Measurements from ENCODE around the gene QPCT. TPM values are rescaled to one million over a fixed set of nuclear protein-coding genes. Genes with fewer than 3 reads are reported as not detected.

QPCT gene
- total RNA-seq, 4 donors from 2014 or later: 1.2 to 5.1 (median 4.0) TPM

DNA sequence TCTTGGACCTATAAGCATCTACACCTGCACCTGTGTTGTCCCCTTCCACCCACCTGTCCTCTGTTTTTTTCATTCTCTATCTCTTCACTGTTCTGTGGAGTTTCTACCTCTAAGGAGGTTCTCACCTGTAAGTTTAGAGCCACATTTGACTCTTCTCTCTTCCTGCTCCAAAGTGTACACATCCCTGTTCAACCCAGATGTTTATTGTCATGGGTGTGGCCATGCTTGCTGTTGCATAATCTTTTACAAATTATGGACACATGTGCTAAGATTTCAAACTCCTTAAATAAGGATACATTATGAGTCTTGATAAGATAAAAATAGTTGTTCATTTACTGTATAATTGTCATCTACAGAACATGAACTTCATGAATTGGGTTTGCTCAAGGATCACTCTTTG lies 27.6 kb downstream of the QPCT start:
- Histone ChIP-seq H3K36me3 (no peaks in the 10 kb centered on the region), H3K9me3 (no peaks in the 10 kb centered on the region), H3K4me1 (peaks cover 0 to 22% (median 17%) of the 10 kb centered on the region in 4 donors), H3K4me3 (no peak overlapping the region), H3K27me3 (no peaks in the 10 kb centered on the region), H3K27ac (replicated peaks in 1 of 4) (no peak overlapping the region)
- intact Hi-C loops (cut with DNase I): no loop called here
- peak; percentile 7 for DNase-seq (ENCODE audit: extremely low spot score)
- TF ChIP-seq CTCF (IDR thresholded peaks at IDR 0.05) (no peak), POLR2A (IDR thresholded peaks at IDR 0.05; ENCODE audit: low read depth) (no peak), EP300 (IDR thresholded peaks at IDR 0.05) (no peak), POLR2AphosphoS5 (IDR thresholded peaks at IDR 0.05) (no peak)

DNA sequence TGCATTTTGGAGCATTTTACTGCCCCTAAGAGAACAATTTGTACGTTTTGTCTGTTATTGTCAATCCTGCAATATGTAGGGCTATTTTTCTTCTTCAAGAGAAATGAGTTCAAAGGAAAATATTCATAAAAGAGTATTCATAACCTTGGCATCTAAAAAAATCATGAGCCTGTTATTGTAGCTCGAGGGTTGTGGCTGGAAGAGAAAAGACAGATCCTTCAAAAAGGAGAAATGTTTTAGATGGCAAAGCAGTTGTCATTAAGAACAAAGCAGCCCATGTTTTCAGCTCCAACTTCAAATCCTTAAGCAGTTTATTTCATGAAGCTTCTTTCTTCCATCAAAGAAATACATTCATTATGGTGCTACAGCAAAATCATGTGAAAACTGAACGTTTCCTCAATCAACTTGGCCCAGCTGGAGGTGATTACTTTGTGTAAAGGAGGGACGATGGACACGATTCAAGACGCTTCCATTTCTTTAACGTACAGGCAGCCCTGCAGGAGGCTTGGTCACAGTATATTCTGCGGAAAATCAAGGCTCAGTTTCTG lies 31.4 kb downstream of the QPCT start:
- Histone ChIP-seq H3K4me1 (peaks cover 0 to 23% (median 14%) of the 10 kb centered on the region in 4 donors), H3K36me3 (no peaks in the 10 kb centered on the region), H3K9me3 (no peaks in the 10 kb centered on the region), H3K4me3 (no peak overlapping the region), H3K27ac (replicated peaks in 1 of 4) (peak overlapping the region in 3 of 4 donors; percentile 61 to 62 (median 62)), H3K27me3 (no peaks in the 10 kb centered on the region)
- 59% methylated on average over 8 of the region's 8 CpGs for WGBS
- peak; percentile 34 for DNase-seq (ENCODE audit: extremely low spot score)
- intact Hi-C loops (cut with DNase I): no loop called here
- TF ChIP-seq CTCF (IDR thresholded peaks at IDR 0.05) (no peak), POLR2A (IDR thresholded peaks at IDR 0.05; ENCODE audit: low read depth) (no peak), POLR2AphosphoS5 (IDR thresholded peaks at IDR 0.05) (no peak), EP300 (IDR thresholded peaks at IDR 0.05) (no peak)

DNA sequence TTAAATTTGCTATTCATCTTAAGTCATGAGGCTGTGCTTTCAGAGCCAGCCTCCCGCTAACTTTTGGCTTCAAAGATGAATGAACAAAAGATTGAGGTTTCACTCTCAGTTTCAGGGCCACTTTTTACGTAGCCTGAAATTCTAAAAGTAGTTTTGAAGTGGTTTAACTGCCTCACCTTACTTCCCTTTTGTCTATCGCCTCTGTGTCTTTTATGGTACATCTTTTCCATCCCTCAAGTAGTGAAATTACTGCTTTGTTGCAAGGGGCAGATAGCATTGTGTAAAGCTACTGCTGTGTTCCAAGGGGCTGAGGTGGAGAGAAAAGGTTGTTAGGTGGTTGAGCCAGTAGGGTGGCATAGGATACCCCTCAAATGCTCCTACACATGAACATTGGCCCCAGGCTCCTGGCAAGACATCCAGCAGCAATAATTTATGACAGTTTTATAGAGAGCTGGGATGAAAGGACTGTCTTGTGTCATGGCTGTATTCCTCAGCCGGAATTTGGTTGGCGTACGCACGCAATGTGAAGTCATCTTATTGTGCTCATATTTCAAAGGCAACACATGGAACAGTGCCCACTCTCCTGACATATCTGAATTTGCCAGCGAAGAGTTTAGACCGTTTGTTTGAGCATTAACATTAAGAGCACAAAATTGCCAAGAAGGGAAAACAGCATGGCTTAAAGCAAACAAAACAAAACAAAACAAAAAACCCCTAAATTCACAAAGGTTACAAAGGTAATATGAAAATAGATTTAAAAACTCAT lies 32.2 kb downstream of the QPCT start:
- no peaks in the 10 kb centered on the region for H3K27me3 ChIP-seq
- TF ChIP-seq POLR2AphosphoS5 (IDR thresholded peaks at IDR 0.05) (peak; percentile 20 to 57), POLR2A (IDR thresholded peaks at IDR 0.05; ENCODE audit: low read depth) (no peak)
- intact Hi-C loops (cut with DNase I): no loop called here
- WGBS: 45% methylated on average over 9 of the region's 9 CpGs
- no peaks in the 10 kb centered on the region for H3K9me3 ChIP-seq
- H3K4me3 ChIP-seq: peak overlapping the region in 3 of 4 donors; percentile 18 to 26 (median 23)
- H3K36me3 ChIP-seq: no peaks in the 10 kb centered on the region
- H3K27ac ChIP-seq (replicated peaks in 1 of 4): peak overlapping the region; percentile 11 to 62 (median 62)
- H3K4me1 ChIP-seq: peaks cover 0 to 23% (median 14%) of the 10 kb centered on the region in 4 donors
- DNase-seq (ENCODE audit: extremely low spot score): peak; percentile 89

DNA sequence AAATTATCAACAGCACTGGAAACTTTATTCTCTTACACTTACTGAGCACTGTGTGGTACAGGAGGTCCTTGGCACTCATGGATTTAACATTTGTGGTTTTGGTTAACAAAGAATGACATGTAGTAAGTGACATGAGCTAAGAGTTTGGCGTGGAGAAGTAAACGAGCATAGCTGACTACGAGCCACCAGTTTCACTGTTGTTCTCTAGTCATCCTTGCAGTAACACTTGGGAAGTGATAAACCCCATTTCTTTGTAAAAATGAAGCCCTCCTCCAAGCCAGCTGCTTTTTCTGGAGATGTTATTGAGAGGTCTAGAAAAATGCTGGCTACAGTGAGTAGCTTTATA lies 32.7 kb downstream of the QPCT start:
- peaks cover 0 to 23% (median 14%) of the 10 kb centered on the region in 4 donors for H3K4me1 ChIP-seq
- DNase-seq (ENCODE audit: extremely low spot score): peak; percentile 66
- 38% methylated on average over 3 of the region's 3 CpGs for WGBS
- peak overlapping the region in 3 of 4 donors; percentile 18 to 26 (median 23) for H3K4me3 ChIP-seq
- no peaks in the 10 kb centered on the region for H3K27me3 ChIP-seq
- TF ChIP-seq POLR2AphosphoS5 (IDR thresholded peaks at IDR 0.05): no peak
- no peak for TF ChIP-seq POLR2A (IDR thresholded peaks at IDR 0.05; ENCODE audit: low read depth)
- no peak for TF ChIP-seq EP300 (IDR thresholded peaks at IDR 0.05)
- no peak for TF ChIP-seq CTCF (IDR thresholded peaks at IDR 0.05)
- intact Hi-C loops (cut with DNase I): no loop called here
- H3K9me3 ChIP-seq: no peaks in the 10 kb centered on the region
- H3K27ac ChIP-seq (replicated peaks in 1 of 4): peak overlapping the region; percentile 11 to 62 (median 62)
- no peaks in the 10 kb centered on the region for H3K36me3 ChIP-seq

GRCh38 chr2:37378411-37378810 lies 34.0 kb downstream of the QPCT start:
- no peak overlapping the region for H3K27ac ChIP-seq (replicated peaks in 1 of 4)
- no peaks in the 10 kb centered on the region for H3K9me3 ChIP-seq

More at GRCh38 chr2:37378411-37378810, 34.0 kb downstream of the QPCT start:
- Histone ChIP-seq H3K36me3 (no peaks in the 10 kb centered on the region), H3K27me3 (no peaks in the 10 kb centered on the region), H3K4me3 (no peak overlapping the region), H3K4me1 (peaks cover 0 to 23% (median 14%) of the 10 kb centered on the region in 4 donors)
- intact Hi-C loops (cut with DNase I): no loop called here
- WGBS: 91% methylated on average over 7 of the region's 7 CpGs
- peak; percentile 72 for DNase-seq (ENCODE audit: extremely low spot score)
- TF ChIP-seq CTCF (IDR thresholded peaks at IDR 0.05) (no peak), POLR2AphosphoS5 (IDR thresholded peaks at IDR 0.05) (no peak)
